HepG2 (cell line): ENCODE results near the gene MCU. TPM values are rescaled to one million over a fixed set of nuclear protein-coding genes. Genes with fewer than 3 reads are reported as not detected.

Experiments
- ATAC-seq: fragments of 200-7000 bp; cut with Tn5 transposase; 3 replicates; pipeline ENCODE4 v1.9.1; 2020; ENCODE audit warnings: mild to moderate bottlenecking, moderate library complexity
- BruUV-seq: library from RNA; stranded (reverse); fragments of 400-500 nt; replicated peaks from 2 replicates; lab custom pipeline; 2021; lab: Mats Ljungman, UMichigan
- CTCF ChIA-PET: fragments of 300-600 bp; formaldehyde crosslinking; extraction: SDS; loops from one replicate; lab custom pipeline; 2021; ENCODE audit warnings: low total read pairs, inconsistent platforms, low intra/inter-chr PET ratio; lab: Yijun Ruan, JAX
- POLR2A ChIA-PET: fragments of 350-600 bp; sonication (Branson Sonifier 250); formaldehyde crosslinking; loops from one replicate; lab custom pipeline; 2020; ENCODE audit warnings: antibody characterized with exemption, inconsistent platforms; lab: Yijun Ruan, JAX
- DNase-seq: peaks from one replicate; pipeline ENCODE4 v3.0.0-alpha.2; 2015; ENCODE audit warnings: low spot score
- FAIRE-seq: peaks from 3 replicates; lab custom pipeline; 2011; peaks lifted over from hg19 to GRCh38; lab: Jason Lieb, UNC
- H2AFZ ChIP-seq: one replicate; pipeline ENCODE4 v1.6.1; 2011; ENCODE audit warnings: low read length, inconsistent platforms
- H3K27ac ChIP-seq: fragments of 300-600 bp; 3 replicates; pipeline ENCODE4 v1.8.0; 2011; ENCODE audit warnings: mixed run types, mild to moderate bottlenecking, mixed read lengths, low read length, inconsistent platforms; ENCODE audit not compliant: insufficient read depth; ENCODE audit errors: extremely low read length
- H3K27me3 ChIP-seq, 2 experiments: fragments of 200-600 bp in 1 of 2; 2 replicates in 1 of 2; 3 replicates in 1 of 2; pipeline versions ENCODE4 v1.6.0 to v1.8.0; 2011; ENCODE audit warnings: low read length in 2 of 2, mild to moderate bottlenecking in 2 of 2, moderate library complexity in 2 of 2, inconsistent platforms in 1 of 2; ENCODE audit not compliant: insufficient read depth in 2 of 2, control insufficient read depth in 1 of 2
- H3K36me3 ChIP-seq, 2 experiments: fragments of 200-600 bp in 1 of 2; replicated peaks in 1 of 2; 2 replicates in 1 of 2; 3 replicates in 1 of 2; pipeline versions ENCODE4 v1.5.1 to v1.8.0; 2011; ENCODE audit warnings: low read length in 2 of 2, inconsistent platforms in 1 of 2; ENCODE audit not compliant: insufficient read depth in 2 of 2, control insufficient read depth in 1 of 2
- H3K4me1 ChIP-seq: 2 replicates; pipeline ENCODE4 v1.5.1; 2012; ENCODE audit warnings: low read length, inconsistent platforms; ENCODE audit not compliant: insufficient read depth
- H3K4me2 ChIP-seq: 2 replicates; pipeline ENCODE4 v1.6.0; 2011; ENCODE audit warnings: low read depth, low read length, inconsistent platforms
- H3K4me3 ChIP-seq, 3 experiments: fragments of 200-600 bp in 1 of 3; sonication (generic), shearing (Covaris generic) in 1 of 3; replicated peaks in 1 of 3; 2 replicates each; pipeline ENCODE4 v1.5.1; 2011 to 2016; ENCODE audit warnings: low read length in 3 of 3, inconsistent platforms in 2 of 3, low read depth in 2 of 3, mild to moderate bottlenecking in 2 of 3, control low read depth in 1 of 3, mixed read lengths in 1 of 3; ENCODE audit not compliant: insufficient read depth in 1 of 3
- H3K79me2 ChIP-seq: one replicate; pipeline ENCODE4 v1.6.1; 2011; ENCODE audit warnings: low read length, inconsistent platforms; ENCODE audit not compliant: insufficient read depth
- H3K9ac ChIP-seq: 2 replicates; pipeline ENCODE4 v1.6.0; 2011; ENCODE audit warnings: mild to moderate bottlenecking, low read depth, low read length, inconsistent platforms; ENCODE audit not compliant: insufficient read depth
- H3K9me3 ChIP-seq: 2 replicates; pipeline ENCODE4 v1.5.1; 2012; ENCODE audit warnings: mild to moderate bottlenecking, low read length
- H4K20me1 ChIP-seq: 2 replicates; pipeline ENCODE4 v1.6.0; 2011; ENCODE audit warnings: inconsistent platforms, mild to moderate bottlenecking, low read length, moderate library complexity; ENCODE audit not compliant: insufficient read depth
- FOXP1 ChIP-seq, 2 experiments: fragments of 450-650 bp in 1 of 2; IDR thresholded peaks; 2 replicates each; pipeline ENCODE4 v1.6.1; 2017 to 2018; ENCODE audit warnings: antibody characterized with exemption in 1 of 2
- KAT8 ChIP-seq: IDR thresholded peaks from 2 replicates; pipeline ENCODE4 v1.6.1; 2016; ENCODE audit warnings: missing genetic modification reagents, missing compliant biosample characterization
- PAF1 ChIP-seq: IDR thresholded peaks from 2 replicates; pipeline ENCODE4 v1.6.1; 2016; ENCODE audit warnings: missing genetic modification reagents, missing compliant biosample characterization
- TEAD3 ChIP-seq: optimal IDR thresholded peaks from 2 replicates; pipeline ENCODE3; 2016; ENCODE audit warnings: borderline replicate concordance
- ZNF563 ChIP-seq: sonication (generic); formaldehyde crosslinking; IDR thresholded peaks from 2 replicates; pipeline ENCODE4 v1.8.0; 2022; ENCODE audit warnings: mild to moderate bottlenecking, moderate library complexity, missing genetic modification reagents
- ZNF598 ChIP-seq: sonication (generic); formaldehyde crosslinking; IDR thresholded peaks from 2 replicates; pipeline ENCODE4 v1.5.1; 2020; ENCODE audit warnings: mild to moderate bottlenecking, missing genetic modification reagents, borderline replicate concordance
- ZNF746 ChIP-seq: sonication (generic); formaldehyde crosslinking; IDR thresholded peaks from 2 replicates; pipeline ENCODE4 v1.8.0; 2022; ENCODE audit warnings: mild to moderate bottlenecking, missing genetic modification reagents
- whole genome bisulfite sequencing: methylation state at CpG from one replicate; pipeline ENCODE4 v1.1.6; 2017; ENCODE audit warnings: low lambda C conversion rate; 5-methylcytosine and 5-hydroxymethylcytosine counted together
- in situ Hi-C: cut with HindIII; loops from 2 replicates; pipeline ENCODE4 v1.10.0; 2017; ENCODE audit warnings: low pct_unique_long_range_greater_than_20kb; ENCODE audit not compliant: extremely low pct_ligation_motif_present
- intact Hi-C: fragments of 100-400 bp; cut with micrococcal nuclease; formaldehyde crosslinking; loops from one replicate; pipeline ENCODE4 v1.10.0; 2022; ENCODE audit not compliant: unreplicated experiment
- polyA plus RNA-seq, 8 experiments: library from polyadenylated mRNA; depleted of rRNA in 3 of 8; stranded (reverse) in 7 of 8; unstranded in 1 of 8; fragments of >200 nt; fragmentation: Illumina TruSeq in 4 of 8; extraction: Trizol in 4 of 8; gene quantifications; 2 replicates each; pipeline versions ENCODE4 v1.2.1 to v1.2.3, GENCODE V29; 2011 to 2016; ENCODE audit warnings: low read depth in 4 of 8, missing spikeins in 1 of 8, mixed read lengths in 1 of 8; ENCODE audit not compliant: insufficient read depth in 1 of 8
- total RNA-seq, 5 experiments: library from RNA; depleted of rRNA; stranded (reverse); fragments of >200 nt; fragmentation: Illumina TruSeq; extraction: Trizol; gene quantifications; 2 replicates each; pipeline ENCODE4 v1.2.3, GENCODE V29; 2016; ENCODE audit warnings: low read depth in 1 of 5
- TF ChIP-seq, protein P1 (sequence below): IDR thresholded peaks from 2 replicates; pipeline ENCODE4 v1.6.1; 2012; ENCODE audit warnings: inconsistent platforms

The MCU gene
- total and polyA plus RNA-seq, 2 of the 13 experiments (the other 11 are each of a cell fraction or from before 2014, with no cell fraction given) = 25.9 to 64.5 TPM

DNA sequence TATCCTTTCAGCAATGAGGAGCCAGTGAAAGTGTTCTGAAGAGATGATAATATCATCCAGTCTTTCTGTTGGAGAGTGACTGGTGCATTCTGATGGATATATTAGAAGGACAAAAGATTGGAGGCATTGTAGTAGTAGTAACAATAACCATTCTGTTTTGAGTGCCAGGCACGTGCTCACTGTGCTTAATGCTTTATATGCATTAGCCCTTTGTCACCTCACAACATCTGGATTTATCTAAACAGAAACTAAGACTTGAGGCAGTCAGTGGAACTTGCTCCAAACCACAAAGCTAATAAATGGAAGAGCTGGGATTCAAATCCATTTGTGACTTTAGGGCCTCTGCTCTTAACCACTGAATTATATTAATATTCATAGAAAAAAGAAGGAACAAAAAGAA lies 117.1 kb downstream of the MCU start:
- H4K20me1 ChIP-seq = no peaks in the 10 kb centered on the region
- no peaks in the 10 kb centered on the region for H3K27me3 ChIP-seq
- no peak for ATAC-seq
- CTCF ChIA-PET = no interaction called here
- FAIRE-seq = no peak
- no peaks in the 10 kb centered on the region for H3K36me3 ChIP-seq
- BruUV-seq = no TSS peak
- in situ Hi-C loops = no loop called here
- H3K4me2 ChIP-seq = no peak overlapping the region
- intact Hi-C loops = no loop called here
- H3K79me2 ChIP-seq = no peaks in the 10 kb centered on the region
- no peak for DNase-seq
- no peak for TF ChIP-seq TEAD3 (CRISPR knock-in tag)
- TF ChIP-seq ZNF598 (CRISPR knock-in tag) = no peak
- TF ChIP-seq, all 625 proteins: peak for 0
- 95% methylated on average over 1 of the region's 1 CpG for WGBS
- Histone ChIP-seq H3K27ac (no peak overlapping the region), H3K4me3 (no peak overlapping the region), H3K9ac (no peak overlapping the region), H3K9me3 (no peaks in the 10 kb centered on the region), H3K4me1 (peaks cover 2% of the 10 kb centered on the region; the same call in 1 of the 2 replicates), H2AFZ (no peak overlapping the region)
- POLR2A ChIA-PET = no interaction called here

DNA sequence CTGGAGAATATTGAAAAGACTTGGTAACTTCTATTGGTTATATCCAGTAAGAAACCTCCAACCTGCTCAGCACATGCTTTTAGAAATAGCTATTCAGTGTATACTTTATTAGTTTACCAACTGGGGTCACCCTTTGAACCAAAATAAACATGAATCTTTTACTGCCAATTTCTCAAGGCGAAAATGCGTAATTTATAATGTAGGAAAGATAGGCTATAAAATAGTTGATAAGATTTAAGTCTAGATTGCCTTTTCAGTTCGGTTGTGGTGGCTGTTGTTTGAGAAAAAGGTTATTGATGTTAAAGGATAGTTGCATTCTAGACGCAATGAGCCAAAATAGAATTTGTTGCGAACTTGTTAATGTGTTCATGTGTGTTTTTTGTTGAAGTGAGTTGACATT lies 119.0 kb downstream of the MCU start:
- FAIRE-seq (no peak), DNase-seq (no peak), ATAC-seq (no peak)
- CTCF ChIA-PET = no interaction called here
- no TSS peak for BruUV-seq
- Histone ChIP-seq H3K36me3 (no peaks in the 10 kb centered on the region), H4K20me1 (no peaks in the 10 kb centered on the region), H3K27ac (no peak overlapping the region), H3K4me1 (peaks cover 10% of the 10 kb centered on the region; the same call in 1 of the 2 replicates), H2AFZ (no peak overlapping the region), H3K9me3 (no peaks in the 10 kb centered on the region), H3K79me2 (no peaks in the 10 kb centered on the region), H3K27me3 (no peaks in the 10 kb centered on the region), H3K4me2 (no peak overlapping the region), H3K4me3 (no peak overlapping the region), H3K9ac (no peak overlapping the region)
- POLR2A ChIA-PET = no interaction called here
- TF ChIP-seq PAF1 (CRISPR knock-in tag) (no peak), KAT8 (CRISPR knock-in tag) (no peak), ZNF746 (no peak), FOXP1 (IDR thresholded peaks at IDR 0.05) (no peak), FOXP1 (CRISPR knock-in tag; IDR thresholded peaks at IDR 0.05) (no peak), ZNF563 (no peak)
- TF ChIP-seq, protein P1, sequence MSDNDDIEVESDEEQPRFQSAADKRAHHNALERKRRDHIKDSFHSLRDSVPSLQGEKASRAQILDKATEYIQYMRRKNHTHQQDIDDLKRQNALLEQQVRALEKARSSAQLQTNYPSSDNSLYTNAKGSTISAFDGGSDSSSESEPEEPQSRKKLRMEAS = no peak
- WGBS = 84% methylated on average over 5 of the region's 5 CpGs
- intact Hi-C loops = no loop called here
- in situ Hi-C loops = no loop called here
